Body of pancreas (tissue), 4 donors: ENCODE measurements around the gene LASP1NB.

Source experiments
- CTCF ChIP-seq, 7 experiments: fragments of 450-650 bp in 4 of 7; fragments of 200-600 bp in 3 of 7; sonication (generic) in 3 of 7; IDR thresholded peaks; one replicate each; pipeline ENCODE4 v1.5.1; 2016 to 2019; ENCODE audit warnings: antibody characterized with exemption in 7 of 7
- POLR2A ChIP-seq, 3 donors: fragments of 450-650 bp; IDR thresholded peaks; one replicate each; pipeline ENCODE4 v1.6.1; 2016; ENCODE audit warnings: antibody characterized with exemption in 3 of 3, mild to moderate bottlenecking in 2 of 3

- TF ChIP-seq CTCF (IDR thresholded peaks at IDR 0.05) (no peak), POLR2A (IDR thresholded peaks at IDR 0.05) (no peak)
Measured at GRCh38 chr17:38886643-38887010, 38.8 kb upstream of the LASP1NB start.
